ENCODE data around the gene PROSER3. TPM values are rescaled to one million over a fixed set of nuclear protein-coding genes. Genes with fewer than 3 reads are reported as not detected.

Gene PROSER3
- polyA plus RNA-seq, 3 donors: 1.8 to 14.7 (median 2.9) TPM

- intact Hi-C loops (cut with micrococcal nuclease): no loop called here
- no peak overlapping the region for H3K27ac ChIP-seq (ENCODE audit: low read depth in 1 of 2, low read length in 2 of 2)
- H3K4me3 ChIP-seq (replicated peaks in 1 of 3; ENCODE audit: low read depth in 2 of 3, low read length in 3 of 3): no peak overlapping the region
- peaks cover 0 to 3% of the 10 kb centered on the region in 2 donors for H3K27me3 ChIP-seq (ENCODE audit: control insufficient read depth in 2 of 2, insufficient read depth in 2 of 2, low read length in 2 of 2)
- Mint-ChIP-seq H3K4me1 (no peaks in the 10 kb centered on the region), H3K36me3 (no peaks in the 10 kb centered on the region), H3K9me3 (peaks cover 0 to 3% (median 0%) of the 10 kb centered on the region in 7 donors), H3K4me3 (no peak overlapping the region), H3K27me3 (ENCODE audit: low read depth in 3 of 3) (peaks cover 3 to 11% (median 10%) of the 10 kb centered on the region in 3 donors), H3K27ac (no peak overlapping the region)
- no peak for TF ChIP-seq CTCF (IDR thresholded peaks at IDR 0.05)
- 89% methylated on average over 7 of the region's 9 CpGs for WGBS (ENCODE audit: insufficient coverage)
- no peaks in the 10 kb centered on the region for H3K9me3 ChIP-seq (replicated peaks in 1 of 2; ENCODE audit: control insufficient read depth in 1 of 2, insufficient read depth in 1 of 2, low read length in 2 of 2)
- no peak for DNase-seq
- H3K36me3 ChIP-seq (replicated peaks in 1 of 2; ENCODE audit: control insufficient read depth in 1 of 2, insufficient read depth in 2 of 2, low read length in 2 of 2): no peaks in the 10 kb centered on the region
- no peak overlapping the region for H3K4me2 ChIP-seq (replicated peaks; ENCODE audit: extremely low read depth, low read length, poor library complexity, severe bottlenecking)
- no peaks in the 10 kb centered on the region for H3K79me2 ChIP-seq (ENCODE audit: insufficient read depth, low read length)
- no peak overlapping the region for H3K9ac ChIP-seq (ENCODE audit: insufficient read depth, low read length, poor library complexity, severe bottlenecking)
- no peak overlapping the region for H2AFZ ChIP-seq (ENCODE audit: insufficient read depth, low read depth, low read length, poor library complexity, severe bottlenecking)
- no peaks in the 10 kb centered on the region for H3K4me1 ChIP-seq (ENCODE audit: control insufficient read depth in 1 of 2, insufficient read depth in 2 of 2, low read length in 2 of 2)
- no peaks in the 10 kb centered on the region for H4K20me1 ChIP-seq (ENCODE audit: insufficient read depth, low read length)
Observed at GRCh38 chr19:35816846-35817245, 58.9 kb downstream of the PROSER3 start.

DNA sequence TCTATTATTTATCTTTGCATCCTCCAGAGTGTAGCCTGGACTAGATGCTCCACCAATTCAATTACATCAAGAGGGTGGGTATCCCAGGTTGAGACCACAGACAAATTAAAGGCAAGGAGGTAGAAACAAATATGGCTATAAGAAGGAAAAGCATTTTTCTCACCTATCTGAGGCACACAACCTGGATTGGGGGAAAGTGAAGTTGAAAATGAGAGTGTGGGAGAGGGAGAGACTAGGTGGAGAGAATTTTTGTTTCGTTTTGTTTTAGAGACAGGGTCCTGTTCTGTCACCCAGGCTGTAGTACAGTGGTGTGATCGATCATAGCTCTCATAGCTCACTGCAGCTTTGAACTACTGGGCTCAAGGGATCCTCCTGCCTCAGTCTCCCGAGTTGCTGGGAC, 60.5 kb downstream of the PROSER3 start:
- H3K4me1 Mint-ChIP-seq: no peaks in the 10 kb centered on the region
- Histone ChIP-seq H3K4me1 (ENCODE audit: control insufficient read depth in 1 of 2, insufficient read depth in 2 of 2, low read length in 2 of 2) (no peaks in the 10 kb centered on the region), H2AFZ (ENCODE audit: insufficient read depth, low read depth, low read length, poor library complexity, severe bottlenecking) (no peak overlapping the region), H3K36me3 (replicated peaks in 1 of 2; ENCODE audit: control insufficient read depth in 1 of 2, insufficient read depth in 2 of 2, low read length in 2 of 2) (no peaks in the 10 kb centered on the region), H3K27me3 (ENCODE audit: control insufficient read depth in 2 of 2, insufficient read depth in 2 of 2, low read length in 2 of 2) (peaks cover 0 to 3% of the 10 kb centered on the region in 2 donors), H3K27ac (ENCODE audit: low read depth in 1 of 2, low read length in 2 of 2) (no peak overlapping the region), H3K9ac (ENCODE audit: insufficient read depth, low read length, poor library complexity, severe bottlenecking) (no peak overlapping the region), H4K20me1 (ENCODE audit: insufficient read depth, low read length) (no peaks in the 10 kb centered on the region), H3K9me3 (replicated peaks in 1 of 2; ENCODE audit: control insufficient read depth in 1 of 2, insufficient read depth in 1 of 2, low read length in 2 of 2) (no peaks in the 10 kb centered on the region), H3K4me3 (replicated peaks in 1 of 3; ENCODE audit: low read depth in 2 of 3, low read length in 3 of 3) (no peak overlapping the region), H3K4me2 (replicated peaks; ENCODE audit: extremely low read depth, low read length, poor library complexity, severe bottlenecking) (no peak overlapping the region), H3K79me2 (ENCODE audit: insufficient read depth, low read length) (no peaks in the 10 kb centered on the region)
- H3K4me3 Mint-ChIP-seq: no peak overlapping the region
- WGBS (ENCODE audit: insufficient coverage): 41% methylated on average over 2 of the region's 3 CpGs
- no peak for TF ChIP-seq CTCF (IDR thresholded peaks at IDR 0.05)
- intact Hi-C loops (cut with micrococcal nuclease): no loop called here
- H3K27me3 Mint-ChIP-seq (ENCODE audit: low read depth in 3 of 3): peaks cover 1 to 10% (median 9%) of the 10 kb centered on the region in 3 donors
- H3K9me3 Mint-ChIP-seq: peaks cover 0 to 3% (median 0%) of the 10 kb centered on the region in 7 donors
- no peak overlapping the region for H3K27ac Mint-ChIP-seq
- no peaks in the 10 kb centered on the region for H3K36me3 Mint-ChIP-seq
- DNase-seq: no peak

Other genes starting within 250 kb of the PROSER3 start
- not detected for gene DMKN, start 244.5 kb upstream of the PROSER3 start, polyA plus RNA-seq
- not detected for gene SBSN, start 229.9 kb upstream of the PROSER3 start, polyA plus RNA-seq
- not detected for gene GAPDHS, start 224.7 kb upstream of the PROSER3 start, polyA plus RNA-seq
- gene TMEM147, start 212.6 kb upstream of the PROSER3 start, polyA plus RNA-seq: 100 to 1,000 TPM in 2 of 3 donors, 10 to 100 TPM in 1; 75.5 to 165 (median 165) TPM
- gene ATP4A, start 194.5 kb upstream of the PROSER3 start, polyA plus RNA-seq: not detected
- not detected for gene PMIS2, start 172.0 kb upstream of the PROSER3 start, polyA plus RNA-seq
- 1 to 10 TPM in 1 of 3 donors, under 1 TPM in 2; 0.94 to 6.3 (median 0.99) TPM for gene HAUS5, start 145.4 kb upstream of the PROSER3 start, polyA plus RNA-seq
- 10 to 100 TPM; 29.5 to 53.3 (median 50.3) TPM for gene RBM42, start 129.1 kb upstream of the PROSER3 start, polyA plus RNA-seq
- under 1 TPM; 0.17 to 0.93 (median 0.82) TPM for gene ETV2, start 116.4 kb upstream of the PROSER3 start, polyA plus RNA-seq
- 100 to 1,000 TPM; 611 to 948 (median 825) TPM for gene COX6B1, start 109.9 kb upstream of the PROSER3 start, polyA plus RNA-seq
- gene UPK1A, start 91.7 kb upstream of the PROSER3 start, polyA plus RNA-seq: not detected
- under 1 TPM in 1 of 3 donors, not detected in 2; 0.05 TPM for gene ZBTB32, start 53.6 kb upstream of the PROSER3 start, polyA plus RNA-seq
- gene KMT2B, start 40.2 kb upstream of the PROSER3 start, polyA plus RNA-seq: 10 to 100 TPM in 1 of 3 donors, under 1 TPM in 2; 0.32 to 63.6 (median 0.65) TPM
- 100 to 1,000 TPM in 2 of 3 donors, 10 to 100 TPM in 1; 80.5 to 144 (median 119) TPM for gene IGFLR1, start 15.7 kb upstream of the PROSER3 start, polyA plus RNA-seq
- gene U2AF1L4, start 12.8 kb upstream of the PROSER3 start, polyA plus RNA-seq: 100 to 1,000 TPM in 1 of 3 donors, 1 to 10 TPM in 2; 6.2 to 140 (median 8.7) TPM
- gene PSENEN, start 12.5 kb upstream of the PROSER3 start, polyA plus RNA-seq: 100 to 1,000 TPM in 2 of 3 donors, 10 to 100 TPM in 1; 29.7 to 149 (median 129) TPM
- gene LIN37, start 9.6 kb upstream of the PROSER3 start, polyA plus RNA-seq: 10 to 100 TPM in 1 of 3 donors, 1 to 10 TPM in 2; 5.6 to 28.6 (median 7.2) TPM
- gene HSPB6, start 1.1 kb upstream of the PROSER3 start, polyA plus RNA-seq: not detected
- gene ARHGAP33, start 17.4 kb downstream of the PROSER3 start, polyA plus RNA-seq: 1 to 10 TPM in 1 of 3 donors, not detected in 2; 8.6 TPM
- gene PRODH2, start 54.7 kb downstream of the PROSER3 start, polyA plus RNA-seq: not detected
- gene NPHS1, start 94.3 kb downstream of the PROSER3 start, polyA plus RNA-seq: not detected
- gene KIRREL2, start 98.7 kb downstream of the PROSER3 start, polyA plus RNA-seq: not detected
- not detected for gene APLP1, start 110.4 kb downstream of the PROSER3 start, polyA plus RNA-seq
- gene NFKBID, start 142.4 kb downstream of the PROSER3 start, polyA plus RNA-seq: 100 to 1,000 TPM in 1 of 3 donors, 1 to 10 TPM in 2; 6.4 to 198 (median 9.3) TPM
- gene HCST, start 144.4 kb downstream of the PROSER3 start, polyA plus RNA-seq: 100 to 1,000 TPM; 264 to 829 (median 594) TPM
- 1,000 to 10,000 TPM; 3,224 to 6,141 (median 5,182) TPM for gene TYROBP, start 150.1 kb downstream of the PROSER3 start, polyA plus RNA-seq
- under 1 TPM in 1 of 3 donors, not detected in 2; 0.04 TPM for gene LRFN3, start 178.2 kb downstream of the PROSER3 start, polyA plus RNA-seq
- gene SDHAF1, start 237.0 kb downstream of the PROSER3 start, polyA plus RNA-seq: 10 to 100 TPM; 10.4 to 26.9 (median 19.0) TPM

All from CD14-positive monocyte (primary cell).